Astrocyte of the cerebellum (primary cell): ENCODE measurements around the gene RNF135.

Experiments
- DNase-seq: peaks from one replicate; pipeline ENCODE4 v3.0.0-alpha.2; 2011; ENCODE audit warnings: low read depth
- H3K4me3 ChIP-seq: 2 replicates; pipeline ENCODE4 v1.5.1; 2011; ENCODE audit warnings: mild to moderate bottlenecking, low read depth, low read length, moderate library complexity
- CTCF ChIP-seq: IDR thresholded peaks from 2 replicates; pipeline ENCODE4 v1.5.1; 2012; ENCODE audit warnings: low read length, low read depth, moderate library complexity, mild to moderate bottlenecking; ENCODE audit errors: missing control alignments
- in situ Hi-C: cut with HindIII; loops from 2 replicates; pipeline ENCODE4 v1.10.0; 2017; ENCODE audit warnings: low sequenced_read_pairs

Gene RNF135

GRCh38 chr17:31048780-31049179 is 77.9 kb downstream of the RNF135 start:
- TF ChIP-seq CTCF = no peak
- no peak for DNase-seq
- in situ Hi-C loops = no loop called here
- no peak overlapping the region for H3K4me3 ChIP-seq
